ENCODE data around the gene LRBA. TPM values are rescaled to one million over a fixed set of nuclear protein-coding genes. Genes with fewer than 3 reads are reported as not detected.

Gene LRBA
- total and polyA plus RNA-seq, 2 donors (not counting 1 experiment from before 2014, with no cell fraction given) = 16.4 to 36.7 TPM

DNA sequence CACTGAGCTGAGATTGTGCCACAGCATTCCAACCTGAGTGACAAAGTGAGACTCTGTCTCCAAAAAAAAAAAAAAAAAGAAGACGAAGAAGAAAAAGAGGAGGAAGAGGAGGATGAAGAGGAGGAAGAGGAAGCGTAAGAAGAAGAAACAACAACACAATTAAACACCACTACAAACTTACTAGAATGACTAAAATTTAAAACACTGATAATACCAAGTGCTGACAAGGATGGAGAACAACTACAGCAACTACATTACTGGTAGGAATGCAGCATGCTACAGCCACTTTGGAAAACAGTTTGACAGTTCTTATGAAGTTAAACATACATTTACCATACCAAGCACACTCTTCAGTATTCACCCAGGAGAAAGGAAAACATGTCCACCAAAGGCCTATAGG lies 24.1 kb downstream of the LRBA start:
- H3K27me3 ChIP-seq (ENCODE audit: control insufficient read depth, insufficient read depth, low read length) = no peaks in the 10 kb centered on the region
- H3K36me3 ChIP-seq (ENCODE audit: control insufficient read depth, insufficient read depth, low read length) = no peaks in the 10 kb centered on the region
- no peaks in the 10 kb centered on the region for H4K20me1 ChIP-seq (ENCODE audit: control insufficient read depth, extremely low read depth, insufficient read depth, low read length)
- H3K4me2 ChIP-seq (ENCODE audit: extremely low read depth, insufficient read depth, low read length) = no peak overlapping the region
- H3K4me1 ChIP-seq (ENCODE audit: control insufficient read depth, extremely low read depth, insufficient read depth, low read length) = no peaks in the 10 kb centered on the region
- no peak overlapping the region for H3K9ac ChIP-seq (ENCODE audit: insufficient read depth, low read length)
- no peak overlapping the region for H2AFZ ChIP-seq (ENCODE audit: low read length)
- DNase-seq (ENCODE audit: low read depth in 2 of 2) = no peak
- H3K27ac ChIP-seq (ENCODE audit: insufficient read depth, low read length) = no peak overlapping the region
- TF ChIP-seq EZH2 (IDR thresholded peaks at IDR 0.05; ENCODE audit: low read length, missing control alignments) = no peak
- TF ChIP-seq CTCF (conservative IDR thresholded peaks at IDR 0.05 in 1 of 2, IDR thresholded peaks at IDR 0.05 in 1 of 2; ENCODE audit: low read depth in 1 of 2, low read length in 2 of 2) = no peak
- H3K79me2 ChIP-seq (ENCODE audit: control insufficient read depth, insufficient read depth, low read length) = no peaks in the 10 kb centered on the region
- H3K9me3 ChIP-seq (ENCODE audit: control insufficient read depth, insufficient read depth, low read depth, low read length) = no peaks in the 10 kb centered on the region
- no peak overlapping the region for H3K4me3 ChIP-seq (replicated peaks in 1 of 4; ENCODE audit: control extremely low read depth in 1 of 4, insufficient read depth in 1 of 4, low read depth in 3 of 4, low read length in 4 of 4)

GRCh38 chr4:150990250-150990649 lies 24.8 kb downstream of the LRBA start:
- Histone ChIP-seq H3K36me3 (ENCODE audit: control insufficient read depth, insufficient read depth, low read length) (no peaks in the 10 kb centered on the region), H3K27me3 (ENCODE audit: control insufficient read depth, insufficient read depth, low read length) (no peaks in the 10 kb centered on the region), H3K4me2 (ENCODE audit: extremely low read depth, insufficient read depth, low read length) (no peak overlapping the region)

GRCh38 chr4:150988238-150988637 lies 26.8 kb downstream of the LRBA start:
- Histone ChIP-seq H3K79me2 (ENCODE audit: control insufficient read depth, insufficient read depth, low read length) (no peaks in the 10 kb centered on the region), H3K4me1 (ENCODE audit: control insufficient read depth, extremely low read depth, insufficient read depth, low read length) (no peaks in the 10 kb centered on the region), H4K20me1 (ENCODE audit: control insufficient read depth, extremely low read depth, insufficient read depth, low read length) (no peaks in the 10 kb centered on the region), H3K9ac (ENCODE audit: insufficient read depth, low read length) (no peak overlapping the region), H3K9me3 (ENCODE audit: control insufficient read depth, insufficient read depth, low read depth, low read length) (no peaks in the 10 kb centered on the region), H3K27me3 (ENCODE audit: control insufficient read depth, insufficient read depth, low read length) (no peaks in the 10 kb centered on the region), H2AFZ (ENCODE audit: low read length) (no peak overlapping the region), H3K27ac (ENCODE audit: insufficient read depth, low read length) (no peak overlapping the region), H3K4me3 (replicated peaks in 1 of 4; ENCODE audit: control extremely low read depth in 1 of 4, insufficient read depth in 1 of 4, low read depth in 3 of 4, low read length in 4 of 4) (no peak overlapping the region), H3K4me2 (ENCODE audit: extremely low read depth, insufficient read depth, low read length) (no peak overlapping the region), H3K36me3 (ENCODE audit: control insufficient read depth, insufficient read depth, low read length) (no peaks in the 10 kb centered on the region)
- no peak for TF ChIP-seq EZH2 (IDR thresholded peaks at IDR 0.05; ENCODE audit: low read length, missing control alignments)
- DNase-seq (ENCODE audit: low read depth in 2 of 2) = no peak

More at GRCh38 chr4:150990250-150990649, 24.8 kb downstream of the LRBA start:
- H3K9me3 ChIP-seq (ENCODE audit: control insufficient read depth, insufficient read depth, low read depth, low read length) = no peaks in the 10 kb centered on the region
- H4K20me1 ChIP-seq (ENCODE audit: control insufficient read depth, extremely low read depth, insufficient read depth, low read length) = no peaks in the 10 kb centered on the region
- H3K27ac ChIP-seq (ENCODE audit: insufficient read depth, low read length) = no peak overlapping the region
- no peak overlapping the region for H2AFZ ChIP-seq (ENCODE audit: low read length)
- no peak overlapping the region for H3K9ac ChIP-seq (ENCODE audit: insufficient read depth, low read length)
- TF ChIP-seq CTCF (conservative IDR thresholded peaks at IDR 0.05 in 1 of 2, IDR thresholded peaks at IDR 0.05 in 1 of 2; ENCODE audit: low read depth in 1 of 2, low read length in 2 of 2) (no peak), EZH2 (IDR thresholded peaks at IDR 0.05; ENCODE audit: low read length, missing control alignments) (no peak)
- DNase-seq (ENCODE audit: low read depth in 2 of 2) = no peak
- H3K79me2 ChIP-seq (ENCODE audit: control insufficient read depth, insufficient read depth, low read length) = no peaks in the 10 kb centered on the region
- no peaks in the 10 kb centered on the region for H3K4me1 ChIP-seq (ENCODE audit: control insufficient read depth, extremely low read depth, insufficient read depth, low read length)
- no peak overlapping the region for H3K4me3 ChIP-seq (replicated peaks in 1 of 4; ENCODE audit: control extremely low read depth in 1 of 4, insufficient read depth in 1 of 4, low read depth in 3 of 4, low read length in 4 of 4)

Data from fibroblast of lung (primary cell).